HCT116 (cell line): ENCODE measurements around the gene BSG. TPM values are rescaled to one million over a fixed set of nuclear protein-coding genes. Genes with fewer than 3 reads are reported as not detected.

Source experiments
- ATAC-seq: fragments of 200-7000 bp; cut with Tn5 transposase; 2 replicates; pipeline ENCODE4 v1.9.1; 2020; ENCODE audit warnings: mild to moderate bottlenecking, moderate library complexity
- BruUV-seq: library from RNA; stranded (reverse); fragments of 400-500 nt; replicated peaks from 2 replicates; lab custom pipeline; 2021; lab: Mats Ljungman, UMichigan
- CTCF ChIA-PET: fragments of 300-600 bp; sonication (Branson Sonifier 250); formaldehyde crosslinking; loops from one replicate; lab custom pipeline; 2021; ENCODE audit warnings: antibody characterized with exemption; lab: Charles Lee
- POLR2A ChIA-PET: fragments of 300-600, 350-600 bp; sonication (Branson Sonifier 250); formaldehyde crosslinking; loops from one replicate; lab custom pipeline; 2021; ENCODE audit warnings: antibody characterized with exemption; lab: Charles Lee
- RAD21 ChIA-PET, 2 experiments: fragments of 300-600 bp; sonication (Branson Sonifier 250); formaldehyde crosslinking; loops; one replicate each; lab custom pipeline; 2023; ENCODE audit warnings: low total read pairs in 2 of 2; ENCODE audit not compliant: uncharacterized antibody in 2 of 2, unreplicated experiment in 2 of 2, low non-redundant PET in 1 of 2; lab: Charles Lee
- DNase-seq: peaks from one replicate; pipeline ENCODE4 v3.0.0-alpha.2; 2010; ENCODE audit warnings: low read depth, low spot score
- H2AFZ ChIP-seq: fragments of 200-600 bp; shearing (Covaris generic), sonication (generic); 2 replicates; pipeline ENCODE4 v1.6.1; 2017; ENCODE audit warnings: low read depth, mixed run types, mixed read lengths, antibody characterized with exemption, low read length; ENCODE audit not compliant: poor library complexity, severe bottlenecking
- H3K27ac ChIP-seq: 2 replicates; pipeline ENCODE4 v1.5.1; 2012; ENCODE audit warnings: low read depth, low read length
- H3K27me3 ChIP-seq: fragments of 200-600 bp; sonication (generic); 2 replicates; pipeline ENCODE4 v1.6.1; 2016; ENCODE audit warnings: mixed run types, low read length, mixed read lengths; ENCODE audit not compliant: insufficient read depth
- H3K36me3 ChIP-seq, 2 experiments: fragments of 200-500 bp in 1 of 2; fragments of 200-600 bp in 1 of 2; sonication (Bioruptor generic) in 1 of 2; sonication (generic) in 1 of 2; 2 replicates each; pipeline versions ENCODE4 v1.5.1 to v1.6.1; 2014 to 2016; ENCODE audit warnings: low read length in 2 of 2, inconsistent platforms in 1 of 2, mixed read lengths in 1 of 2, mixed run types in 1 of 2; ENCODE audit not compliant: insufficient read depth in 2 of 2, control insufficient read depth in 1 of 2
- H3K4me1 ChIP-seq, 2 experiments: fragments of 200-600 bp in 1 of 2; sonication (generic) in 1 of 2; 2 replicates each; pipeline versions ENCODE4 v1.5.1 to v1.6.1; 2012 to 2017; ENCODE audit warnings: low read length in 2 of 2, inconsistent platforms in 1 of 2, mild to moderate bottlenecking in 1 of 2, mixed read lengths in 1 of 2, mixed run types in 1 of 2, moderate library complexity in 1 of 2; ENCODE audit not compliant: insufficient read depth in 2 of 2, control insufficient read depth in 1 of 2
- H3K4me2 ChIP-seq: fragments of 200-600 bp; sonication (generic); 2 replicates; pipeline ENCODE4 v1.6.1; 2017; ENCODE audit warnings: mixed run types, low read length, mixed read lengths
- H3K4me3 ChIP-seq, 2 experiments: fragments of 200-600 bp in 1 of 2; sonication (generic) in 1 of 2; replicated peaks in 1 of 2; 2 replicates each; pipeline ENCODE4 v1.5.1; 2011 to 2016; ENCODE audit warnings: low read length in 2 of 2, control low read depth in 1 of 2, low read depth in 1 of 2, mild to moderate bottlenecking in 1 of 2, mixed read lengths in 1 of 2, mixed run types in 1 of 2
- H3K79me2 ChIP-seq: fragments of 200-600 bp; sonication (generic); 2 replicates; pipeline ENCODE4 v1.6.1; 2017; ENCODE audit warnings: mild to moderate bottlenecking, mixed run types, low read length, moderate library complexity, mixed read lengths; ENCODE audit not compliant: insufficient read depth
- H3K9ac ChIP-seq: fragments of 200-600 bp; sonication (generic); 2 replicates; pipeline ENCODE4 v1.6.1; 2016; ENCODE audit warnings: low read length, mixed read lengths
- H3K9me2 ChIP-seq: fragments of 200-600 bp; sonication (generic), shearing (Covaris generic); 2 replicates; pipeline ENCODE4 v1.6.1; 2017; ENCODE audit warnings: mixed run types, mild to moderate bottlenecking, moderate library complexity; ENCODE audit not compliant: insufficient read depth
- H3K9me3 ChIP-seq, 2 experiments: fragments of 200-500 bp in 1 of 2; fragments of 200-600 bp in 1 of 2; sonication (Bioruptor generic) in 1 of 2; sonication (generic) in 1 of 2; 2 replicates each; pipeline ENCODE4 v1.6.1; 2014 to 2017; ENCODE audit warnings: low read length in 2 of 2, mixed read lengths in 2 of 2, inconsistent platforms in 1 of 2, low read depth in 1 of 2, mild to moderate bottlenecking in 1 of 2, mixed run types in 1 of 2, moderate library complexity in 1 of 2; ENCODE audit not compliant: control insufficient read depth in 1 of 2, insufficient read depth in 1 of 2
- H4K20me1 ChIP-seq: fragments of 200-600 bp; sonication (generic), shearing (Covaris generic); 2 replicates; pipeline ENCODE4 v1.6.1; 2017; ENCODE audit warnings: mixed run types, mild to moderate bottlenecking, moderate library complexity; ENCODE audit not compliant: insufficient read depth
- ATF3 ChIP-seq: IDR thresholded peaks from 2 replicates; pipeline ENCODE4 v1.6.1; 2012
- CBX3 ChIP-seq: IDR thresholded peaks from 2 replicates; pipeline ENCODE4 v1.6.1; 2012; ENCODE audit warnings: low read depth
- CEBPB ChIP-seq: IDR thresholded peaks from 2 replicates; pipeline ENCODE4 v1.6.1; 2012; ENCODE audit warnings: low read depth
- CTCF ChIP-seq, 3 experiments: fragments of 200-600 bp in 1 of 3; sonication (generic) in 1 of 3; IDR thresholded peaks in 2 of 3; conservative IDR thresholded peaks in 1 of 3; 2 replicates each; pipeline ENCODE4 v1.5.1; 2012 to 2017; ENCODE audit warnings: low read depth in 2 of 3, low read length in 2 of 3, antibody characterized with exemption in 1 of 3, borderline replicate concordance in 1 of 3, control low read depth in 1 of 3, mild to moderate bottlenecking in 1 of 3, mixed read lengths in 1 of 3, mixed run types in 1 of 3, moderate library complexity in 1 of 3; ENCODE audit not compliant: insufficient read depth in 1 of 3
- EGR1 ChIP-seq: IDR thresholded peaks from 2 replicates; pipeline ENCODE4 v1.6.1; 2012; ENCODE audit warnings: low read depth
- EZH2 ChIP-seq: fragments of 200-600 bp; sonication (generic); IDR thresholded peaks from 2 replicates; pipeline ENCODE4 v1.6.1; 2017; ENCODE audit warnings: antibody characterized with exemption, mixed run types
- JUND ChIP-seq: IDR thresholded peaks from 2 replicates; pipeline ENCODE4 v1.6.1; 2012
- POLR2A ChIP-seq: IDR thresholded peaks from 2 replicates; pipeline ENCODE4 v1.7.0; 2011; ENCODE audit warnings: borderline replicate concordance; ENCODE audit not compliant: insufficient read depth, insufficient read length; ENCODE audit errors: extremely low read depth
- POLR2AphosphoS5 ChIP-seq: IDR thresholded peaks from 2 replicates; pipeline ENCODE4 v1.6.1; 2011; ENCODE audit warnings: mild to moderate bottlenecking, low read depth, low read length, moderate library complexity
- REST ChIP-seq: IDR thresholded peaks from 2 replicates; pipeline ENCODE4 v1.6.1; 2012; ENCODE audit warnings: low read depth
- SIN3A ChIP-seq: IDR thresholded peaks from 2 replicates; pipeline ENCODE4 v1.6.1; 2012; ENCODE audit warnings: low read depth
- SP1 ChIP-seq: IDR thresholded peaks from 2 replicates; pipeline ENCODE4 v1.6.1; 2012; ENCODE audit warnings: low read depth
- SRF ChIP-seq: IDR thresholded peaks from 2 replicates; pipeline ENCODE4 v1.6.1; 2012; ENCODE audit warnings: low read depth
- YY1 ChIP-seq: IDR thresholded peaks from 2 replicates; pipeline ENCODE4 v1.6.1; 2011; ENCODE audit warnings: low read length, low read depth, moderate library complexity, mild to moderate bottlenecking; ENCODE audit not compliant: insufficient replicate concordance; ENCODE audit errors: extremely low read depth
- ZBTB33 ChIP-seq: IDR thresholded peaks from 2 replicates; pipeline ENCODE4 v1.6.1; 2011; ENCODE audit warnings: mild to moderate bottlenecking, low read length, moderate library complexity; ENCODE audit not compliant: insufficient replicate concordance; ENCODE audit errors: extremely low read depth
- ZFX ChIP-seq: fragments of 450-650 bp; IDR thresholded peaks from 2 replicates; pipeline ENCODE4 v1.6.1; 2017
- ZNF274 ChIP-seq: fragments of 200-500 bp; sonication (Bioruptor generic); IDR thresholded peaks from 2 replicates; pipeline ENCODE4 v1.6.1; 2014; ENCODE audit warnings: mild to moderate bottlenecking, low read depth, low read length, inconsistent platforms
- intact Hi-C: fragments of 100-400 bp; cut with micrococcal nuclease; formaldehyde crosslinking; loops from 2 replicates; pipeline ENCODE4 v1.10.0; 2022
- total RNA-seq: library from RNA; stranded (reverse); gene quantifications from one replicate; pipeline ENCODE4 v1.2.1, GENCODE V29; 2021; ENCODE audit not compliant: unreplicated experiment

Gene BSG
- total RNA-seq, 1 experiment from 2014 or later: 603 TPM

GRCh38 chr19:541699-542098, 30.7 kb upstream of the BSG start (continued):
- TF ChIP-seq POLR2AphosphoS5 (no peak), EZH2 (no peak), SRF (no peak), CEBPB (no peak), ZNF274 (no peak), ATF3 (no peak), ZBTB33 (no peak), POLR2A (no peak), CBX3 (no peak), EGR1 (no peak), SIN3A (no peak)
- TF ChIP-seq, all 23 proteins: peak for 0

- no peaks in the 10 kb centered on the region for H3K9me3 ChIP-seq
- RAD21 ChIA-PET: no interaction called here
- no peak for ATAC-seq
- TF ChIP-seq ZNF274 (no peak), ZFX (no peak), EZH2 (no peak), SIN3A (no peak), SP1 (no peak), YY1 (no peak), SRF (no peak), EGR1 (no peak), POLR2AphosphoS5 (no peak), REST (no peak), JUND (no peak), CTCF (IDR thresholded peaks at IDR 0.05 in 2 of 3, conservative IDR thresholded peaks at IDR 0.05 in 1 of 3; ENCODE audit: borderline replicate concordance in 1 of 3, insufficient read depth in 1 of 3, low read depth in 2 of 3, low read length in 2 of 3) (no peak)
Measured at GRCh38 chr19:542173-542866, 30.1 kb upstream of the BSG start.

More at GRCh38 chr19:542173-542866, 30.1 kb upstream of the BSG start:
- no TSS peak for BruUV-seq
- no peak overlapping the region for H3K9ac ChIP-seq
- H3K79me2 ChIP-seq: peaks cover 3% of the 10 kb centered on the region; the same call in 1 of the 2 replicates
- H3K36me3 ChIP-seq: peaks cover 12% of the 10 kb centered on the region in 2 experiments; a peak in 3 of 4 replicates
- H3K9me2 ChIP-seq: no peaks in the 10 kb centered on the region
- H3K4me1 ChIP-seq: peaks cover 0 to 10% of the 10 kb centered on the region in 2 experiments; a peak in 1 of 4 replicates
- no peak overlapping the region for H3K4me2 ChIP-seq
- no peak overlapping the region for H2AFZ ChIP-seq
- no peak overlapping the region for H3K4me3 ChIP-seq
- no peak overlapping the region for H3K27ac ChIP-seq
- ChIA-PET CTCF (no interaction called here), POLR2A (interaction anchor here (1.7 kb wide), 1 partner anchor 10 kb away, joined by 5 read pairs; no protein-coding TSS in a partner anchor)
- intact Hi-C loops: no loop called here
- no peak for DNase-seq
- no peaks in the 10 kb centered on the region for H4K20me1 ChIP-seq
- no peaks in the 10 kb centered on the region for H3K27me3 ChIP-seq
